22Rv1 (cell line): ENCODE results near the gene PPDPF.

Experiments
- ZFX ChIP-seq: fragments of 450-650 bp; IDR thresholded peaks from 2 replicates; pipeline ENCODE4 v1.6.1; 2017; ENCODE audit warnings: antibody characterized with exemption, borderline replicate concordance
- TF ChIP-seq, protein P1 (sequence below): fragments of 450-650 bp; IDR thresholded peaks from 2 replicates; pipeline ENCODE4 v1.5.1; 2017; ENCODE audit warnings: mild to moderate bottlenecking

DNA sequence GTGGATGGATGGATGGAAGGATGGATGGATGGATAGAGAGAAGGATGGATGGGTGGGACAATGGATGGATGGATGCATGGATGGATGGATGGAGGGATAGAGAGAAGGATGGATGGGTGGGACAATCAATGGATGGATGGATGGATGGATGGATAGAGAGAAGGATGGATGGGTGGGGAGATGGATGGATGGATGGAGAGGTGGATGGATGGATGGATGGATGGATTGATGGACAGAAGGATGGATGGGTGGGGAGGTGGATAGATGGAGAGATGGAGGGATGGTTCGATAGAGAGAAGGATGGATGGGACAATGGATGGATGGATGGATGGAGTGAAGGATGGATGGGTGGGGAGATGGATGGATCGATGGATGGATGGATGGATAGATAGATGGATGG is 28.0 kb upstream of the PPDPF start:
- TF ChIP-seq, protein P1, sequence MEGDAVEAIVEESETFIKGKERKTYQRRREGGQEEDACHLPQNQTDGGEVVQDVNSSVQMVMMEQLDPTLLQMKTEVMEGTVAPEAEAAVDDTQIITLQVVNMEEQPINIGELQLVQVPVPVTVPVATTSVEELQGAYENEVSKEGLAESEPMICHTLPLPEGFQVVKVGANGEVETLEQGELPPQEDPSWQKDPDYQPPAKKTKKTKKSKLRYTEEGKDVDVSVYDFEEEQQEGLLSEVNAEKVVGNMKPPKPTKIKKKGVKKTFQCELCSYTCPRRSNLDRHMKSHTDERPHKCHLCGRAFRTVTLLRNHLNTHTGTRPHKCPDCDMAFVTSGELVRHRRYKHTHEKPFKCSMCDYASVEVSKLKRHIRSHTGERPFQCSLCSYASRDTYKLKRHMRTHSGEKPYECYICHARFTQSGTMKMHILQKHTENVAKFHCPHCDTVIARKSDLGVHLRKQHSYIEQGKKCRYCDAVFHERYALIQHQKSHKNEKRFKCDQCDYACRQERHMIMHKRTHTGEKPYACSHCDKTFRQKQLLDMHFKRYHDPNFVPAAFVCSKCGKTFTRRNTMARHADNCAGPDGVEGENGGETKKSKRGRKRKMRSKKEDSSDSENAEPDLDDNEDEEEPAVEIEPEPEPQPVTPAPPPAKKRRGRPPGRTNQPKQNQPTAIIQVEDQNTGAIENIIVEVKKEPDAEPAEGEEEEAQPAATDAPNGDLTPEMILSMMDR = no peak
- no peak for TF ChIP-seq ZFX
